ENCODE data around the gene AATK.

The AATK gene

DNA sequence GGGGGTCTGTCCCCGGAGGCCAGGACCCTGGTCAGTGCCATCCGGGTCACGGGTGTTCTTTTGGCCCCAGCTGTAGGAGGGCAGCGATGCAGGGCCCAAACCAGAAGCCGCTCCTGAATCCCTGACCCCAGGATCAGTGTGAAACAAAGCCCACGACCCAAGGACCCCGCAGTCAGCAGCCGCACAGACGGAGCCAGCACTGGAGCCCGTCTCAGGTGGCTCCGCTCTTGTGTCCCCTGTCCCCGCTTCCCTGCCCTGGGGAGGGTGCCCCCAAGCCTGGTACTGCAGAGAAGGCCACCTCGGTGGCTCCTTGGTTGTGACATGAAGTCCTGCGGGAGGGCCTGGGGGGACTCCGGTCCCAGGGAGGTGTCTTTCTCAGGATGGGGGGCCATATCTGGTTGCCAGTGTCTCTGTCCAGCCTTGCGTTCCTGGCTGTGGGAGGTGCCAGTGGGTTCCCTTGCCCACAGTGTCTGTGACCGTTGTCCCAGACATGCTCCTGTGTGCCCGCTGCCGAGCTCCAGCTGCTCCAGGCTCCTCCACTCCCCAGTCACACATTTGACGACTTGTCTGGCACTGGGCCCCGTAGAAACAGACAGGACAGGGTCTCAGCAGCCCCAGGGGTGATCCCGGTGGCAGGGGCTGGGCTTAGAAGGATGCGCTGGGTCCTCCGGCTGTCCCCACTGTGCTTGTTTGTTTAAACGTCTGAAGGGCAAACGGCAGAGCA lies 97.4 kb downstream of the AATK start:
- no peak for DNase-seq (ENCODE audit: extremely low read depth, low read depth)
- TF ChIP-seq, protein P1, sequence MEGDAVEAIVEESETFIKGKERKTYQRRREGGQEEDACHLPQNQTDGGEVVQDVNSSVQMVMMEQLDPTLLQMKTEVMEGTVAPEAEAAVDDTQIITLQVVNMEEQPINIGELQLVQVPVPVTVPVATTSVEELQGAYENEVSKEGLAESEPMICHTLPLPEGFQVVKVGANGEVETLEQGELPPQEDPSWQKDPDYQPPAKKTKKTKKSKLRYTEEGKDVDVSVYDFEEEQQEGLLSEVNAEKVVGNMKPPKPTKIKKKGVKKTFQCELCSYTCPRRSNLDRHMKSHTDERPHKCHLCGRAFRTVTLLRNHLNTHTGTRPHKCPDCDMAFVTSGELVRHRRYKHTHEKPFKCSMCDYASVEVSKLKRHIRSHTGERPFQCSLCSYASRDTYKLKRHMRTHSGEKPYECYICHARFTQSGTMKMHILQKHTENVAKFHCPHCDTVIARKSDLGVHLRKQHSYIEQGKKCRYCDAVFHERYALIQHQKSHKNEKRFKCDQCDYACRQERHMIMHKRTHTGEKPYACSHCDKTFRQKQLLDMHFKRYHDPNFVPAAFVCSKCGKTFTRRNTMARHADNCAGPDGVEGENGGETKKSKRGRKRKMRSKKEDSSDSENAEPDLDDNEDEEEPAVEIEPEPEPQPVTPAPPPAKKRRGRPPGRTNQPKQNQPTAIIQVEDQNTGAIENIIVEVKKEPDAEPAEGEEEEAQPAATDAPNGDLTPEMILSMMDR (IDR thresholded peaks at IDR 0.05; ENCODE audit: low read depth, low read length, missing control alignments): no peak
- H3K4me3 ChIP-seq (replicated peaks; ENCODE audit: low read depth, low read length): no peak overlapping the region

DNA sequence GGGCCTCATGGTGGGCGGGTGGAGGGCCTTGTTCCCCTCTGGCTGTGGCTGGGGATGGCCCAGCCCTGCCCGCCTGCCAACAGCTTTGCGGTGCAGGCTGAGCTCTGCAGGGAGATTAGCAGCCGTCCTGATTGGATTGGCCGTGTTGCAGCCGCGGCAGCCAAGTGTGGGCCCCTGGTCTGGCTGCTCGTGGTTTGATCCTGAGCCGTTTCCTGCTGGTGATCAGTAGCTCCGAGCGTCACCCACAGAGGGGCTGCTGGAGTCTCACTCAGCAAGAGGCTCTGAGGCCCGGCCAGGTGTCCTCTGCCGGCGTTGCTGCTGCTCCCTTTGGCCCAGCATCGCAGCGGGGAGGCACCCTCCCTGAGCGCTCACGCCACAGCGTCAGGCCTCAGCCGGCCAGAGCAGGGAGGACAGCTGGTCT lies 98.6 kb downstream of the AATK start:
- TF ChIP-seq, protein P1 (IDR thresholded peaks at IDR 0.05; ENCODE audit: low read depth, low read length, missing control alignments): no peak
- no peak overlapping the region for H3K4me3 ChIP-seq (replicated peaks; ENCODE audit: low read depth, low read length)
- no peak for DNase-seq (ENCODE audit: extremely low read depth, low read depth)
